ENCODE measurements around the gene TRIM50.
"Not testable (repeated sequence)": the region's sequence is repeated elsewhere in the genome, so short reads cannot be mapped to it uniquely, and the experiment has no call there.

DNA sequence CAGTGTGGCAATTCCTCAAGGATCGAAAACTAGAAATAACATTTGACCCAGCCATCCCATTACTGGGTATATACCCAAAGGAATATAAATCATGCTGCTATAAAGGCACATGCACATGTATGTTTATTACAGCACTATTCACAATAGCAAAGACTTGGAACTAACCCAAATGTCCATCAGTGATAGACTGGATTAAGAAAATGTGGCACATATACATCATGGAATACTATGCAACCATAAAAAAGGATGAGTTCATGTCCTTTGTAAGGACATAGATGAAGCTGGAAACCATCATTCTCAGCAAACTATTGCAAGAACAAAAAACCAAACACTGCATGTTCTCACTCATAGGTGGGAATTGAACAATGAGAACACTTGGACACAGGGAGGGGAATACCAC is 32.7 kb upstream of the TRIM50 start:
- not testable (repeated sequence) for TF ChIP-seq POLR2AphosphoS5, POLR2A (IDR thresholded peaks at IDR 0.05)
- TF ChIP-seq, protein P1, sequence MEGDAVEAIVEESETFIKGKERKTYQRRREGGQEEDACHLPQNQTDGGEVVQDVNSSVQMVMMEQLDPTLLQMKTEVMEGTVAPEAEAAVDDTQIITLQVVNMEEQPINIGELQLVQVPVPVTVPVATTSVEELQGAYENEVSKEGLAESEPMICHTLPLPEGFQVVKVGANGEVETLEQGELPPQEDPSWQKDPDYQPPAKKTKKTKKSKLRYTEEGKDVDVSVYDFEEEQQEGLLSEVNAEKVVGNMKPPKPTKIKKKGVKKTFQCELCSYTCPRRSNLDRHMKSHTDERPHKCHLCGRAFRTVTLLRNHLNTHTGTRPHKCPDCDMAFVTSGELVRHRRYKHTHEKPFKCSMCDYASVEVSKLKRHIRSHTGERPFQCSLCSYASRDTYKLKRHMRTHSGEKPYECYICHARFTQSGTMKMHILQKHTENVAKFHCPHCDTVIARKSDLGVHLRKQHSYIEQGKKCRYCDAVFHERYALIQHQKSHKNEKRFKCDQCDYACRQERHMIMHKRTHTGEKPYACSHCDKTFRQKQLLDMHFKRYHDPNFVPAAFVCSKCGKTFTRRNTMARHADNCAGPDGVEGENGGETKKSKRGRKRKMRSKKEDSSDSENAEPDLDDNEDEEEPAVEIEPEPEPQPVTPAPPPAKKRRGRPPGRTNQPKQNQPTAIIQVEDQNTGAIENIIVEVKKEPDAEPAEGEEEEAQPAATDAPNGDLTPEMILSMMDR (IDR thresholded peaks at IDR 0.05) = not testable (repeated sequence)
